OCI-LY7 (cell line): ENCODE measurements around the gene NTRK1.

Experiments
- CTCF ChIP-seq: fragments of 200-600 bp; sonication (generic); conservative IDR thresholded peaks from 2 replicates; pipeline ENCODE4 v1.5.1; 2014; ENCODE audit warnings: mild to moderate bottlenecking, antibody characterized with exemption, low read length, moderate library complexity, mixed read lengths
- EZH2phosphoT487 ChIP-seq: fragments of 200-600 bp; sonication (generic); IDR thresholded peaks from 2 replicates; pipeline ENCODE4 v1.6.1; 2018; ENCODE audit warnings: low read depth, borderline replicate concordance, mild to moderate bottlenecking, mixed run types, antibody characterized with exemption, low read length, moderate library complexity, mixed read lengths

GRCh38 chr1:156930483-156930882, 69.8 kb downstream of the NTRK1 start:
- TF ChIP-seq CTCF = no peak
- TF ChIP-seq EZH2phosphoT487 = no peak
